H9 (cell line): ENCODE data around the gene ENO1. TPM values are rescaled to one million over a fixed set of nuclear protein-coding genes. Genes with fewer than 3 reads are reported as not detected.

ENCODE experiments used
- DNase-seq: peaks from one replicate; pipeline ENCODE4 v3.0.0-alpha.2; 2017
- H2AFZ ChIP-seq: one replicate; pipeline ENCODE4 v1.6.1; 2013; ENCODE audit warnings: mild to moderate bottlenecking, low read length, control low read depth, moderate library complexity
- H2AK5ac ChIP-seq: 2 replicates; pipeline ENCODE4 v1.6.1; 2013; ENCODE audit warnings: low read length, control low read depth, mixed read lengths; ENCODE audit not compliant: insufficient read length
- H2BK120ac ChIP-seq: one replicate; pipeline ENCODE4 v1.6.1; 2013; ENCODE audit warnings: low read depth, mild to moderate bottlenecking, low read length, control low read depth, inconsistent platforms; ENCODE audit not compliant: poor library complexity, severe bottlenecking
- H2BK12ac ChIP-seq: 2 replicates; pipeline ENCODE4 v1.6.1; 2013; ENCODE audit warnings: low read length, control low read depth, mixed read lengths, low read depth; ENCODE audit not compliant: insufficient read length
- H2BK15ac ChIP-seq: 2 replicates; pipeline ENCODE4 v1.6.1; 2013; ENCODE audit warnings: low read depth, low read length, control low read depth
- H2BK20ac ChIP-seq: one replicate; pipeline ENCODE4 v1.6.1; 2013; ENCODE audit warnings: low read depth, mild to moderate bottlenecking, low read length, control low read depth, inconsistent platforms; ENCODE audit not compliant: poor library complexity, severe bottlenecking
- H2BK5ac ChIP-seq: 2 replicates; pipeline ENCODE4 v1.6.1; 2013; ENCODE audit warnings: low read length, control low read depth, mixed read lengths; ENCODE audit not compliant: insufficient read length
- H3K14ac ChIP-seq: 2 replicates; pipeline ENCODE4 v1.6.1; 2013; ENCODE audit warnings: low read length, control low read depth; ENCODE audit not compliant: insufficient read depth
- H3K18ac ChIP-seq: 2 replicates; pipeline ENCODE4 v1.6.1; 2013; ENCODE audit warnings: low read depth, mild to moderate bottlenecking, mixed read lengths, low read length, control low read depth; ENCODE audit not compliant: insufficient read length
- H3K23ac ChIP-seq: 2 replicates; pipeline ENCODE4 v1.6.1; 2013; ENCODE audit warnings: low read length, control low read depth, mixed read lengths, low read depth; ENCODE audit not compliant: insufficient read length
- H3K23me2 ChIP-seq: 2 replicates; pipeline ENCODE4 v1.6.1; 2013; ENCODE audit warnings: low read depth, mild to moderate bottlenecking, mixed read lengths, low read length, control low read depth; ENCODE audit not compliant: insufficient read length, poor library complexity, severe bottlenecking
- H3K27ac ChIP-seq: 2 replicates; pipeline ENCODE4 v1.5.1; 2013; ENCODE audit warnings: low read length, control low read depth, mixed read lengths, low read depth; ENCODE audit not compliant: insufficient read length
- H3K27me3 ChIP-seq: 2 replicates; pipeline ENCODE4 v1.6.1; 2013; ENCODE audit warnings: low read length, control low read depth, inconsistent platforms; ENCODE audit not compliant: insufficient read depth
- H3K4ac ChIP-seq: 2 replicates; pipeline ENCODE4 v1.6.1; 2013; ENCODE audit warnings: low read depth, mild to moderate bottlenecking, control low read depth, inconsistent platforms, low read length, moderate library complexity
- H3K4me1 ChIP-seq: 2 replicates; pipeline ENCODE4 v1.6.1; 2013; ENCODE audit warnings: low read length, control low read depth, inconsistent platforms; ENCODE audit not compliant: insufficient read depth
- H3K4me2 ChIP-seq: 2 replicates; pipeline ENCODE4 v1.6.1; 2013; ENCODE audit warnings: low read length, control low read depth, mixed read lengths; ENCODE audit not compliant: insufficient read length, insufficient read depth
- H3K56ac ChIP-seq: 2 replicates; pipeline ENCODE4 v1.6.1; 2013; ENCODE audit warnings: low read depth, mild to moderate bottlenecking, mixed read lengths, low read length, control low read depth; ENCODE audit not compliant: insufficient read length
- H3K79me1 ChIP-seq: 2 replicates; pipeline ENCODE4 v1.6.1; 2013; ENCODE audit warnings: low read depth, mild to moderate bottlenecking, moderate library complexity, low read length, control low read depth, inconsistent platforms; ENCODE audit not compliant: insufficient read depth, poor library complexity, severe bottlenecking
- H3K79me2 ChIP-seq: 2 replicates; pipeline ENCODE4 v1.6.1; 2013; ENCODE audit warnings: low read length, control low read depth, inconsistent platforms; ENCODE audit not compliant: insufficient read depth
- H3K9ac ChIP-seq: 2 replicates; pipeline ENCODE4 v1.6.1; 2013; ENCODE audit warnings: low read length, control low read depth, mixed read lengths; ENCODE audit not compliant: insufficient read length; ENCODE audit errors: extremely low read depth
- H3K9me3 ChIP-seq: one replicate; pipeline ENCODE4 v1.6.1; 2013; ENCODE audit warnings: low read depth, low read length, inconsistent platforms; ENCODE audit not compliant: control insufficient read depth
- H3T11ph ChIP-seq: one replicate; pipeline ENCODE4 v1.6.1; 2013; ENCODE audit warnings: mild to moderate bottlenecking, low read length, control low read depth, inconsistent platforms
- H4K20me1 ChIP-seq: one replicate; pipeline ENCODE4 v1.6.1; 2013; ENCODE audit not compliant: control insufficient read depth, insufficient read length, insufficient read depth
- H4K5ac ChIP-seq: 2 replicates; pipeline ENCODE4 v1.6.1; 2013; ENCODE audit warnings: low read depth, mild to moderate bottlenecking, mixed read lengths, low read length, control low read depth; ENCODE audit not compliant: insufficient read length
- H4K8ac ChIP-seq: replicated peaks from 2 replicates; pipeline ENCODE4 v1.6.1; 2013; ENCODE audit warnings: low read length, control low read depth, mixed read lengths, low read depth; ENCODE audit not compliant: insufficient read length
- H4K91ac ChIP-seq: 2 replicates; pipeline ENCODE4 v1.6.1; 2013; ENCODE audit warnings: low read depth, mild to moderate bottlenecking, moderate library complexity, mixed read lengths, low read length, control low read depth; ENCODE audit not compliant: insufficient read length
- H3K27ac Mint-ChIP-seq, 3 experiments: 2 replicates in 2 of 3; 3 replicates in 1 of 3; pipeline ENCODE4 v1.8.0; 2020 to 2021; ENCODE audit warnings: mixed read lengths in 3 of 3, mild to moderate bottlenecking in 1 of 3, moderate library complexity in 1 of 3
- H3K27me3 Mint-ChIP-seq: 2 replicates; pipeline ENCODE4 v1.8.0; 2021; ENCODE audit warnings: low read depth, mild to moderate bottlenecking, moderate library complexity, mixed read lengths
- H3K36me3 Mint-ChIP-seq, 3 experiments: 2 replicates in 2 of 3; 3 replicates in 1 of 3; pipeline ENCODE4 v1.8.0; 2020 to 2021; ENCODE audit warnings: low read depth in 3 of 3, mixed read lengths in 3 of 3; ENCODE audit not compliant: insufficient read depth in 1 of 3
- H3K4me1 Mint-ChIP-seq, 2 experiments: 2 replicates each; pipeline ENCODE4 v1.8.0; 2020; ENCODE audit warnings: mixed read lengths in 2 of 2
- H3K4me3 Mint-ChIP-seq, 2 experiments: 2 replicates in 1 of 2; 3 replicates in 1 of 2; pipeline ENCODE4 v1.8.0; 2020 to 2021; ENCODE audit warnings: mild to moderate bottlenecking in 2 of 2, mixed read lengths in 2 of 2, moderate library complexity in 1 of 2
- H3K9me3 Mint-ChIP-seq, 2 experiments: 2 replicates in 1 of 2; 3 replicates in 1 of 2; pipeline ENCODE4 v1.8.0; 2020; ENCODE audit warnings: mild to moderate bottlenecking in 2 of 2, mixed read lengths in 2 of 2, moderate library complexity in 1 of 2
- CTCF ChIP-seq: fragments of 200-600 bp; sonication (generic); conservative IDR thresholded peaks from 3 replicates; pipeline ENCODE4 v1.8.0; 2021; ENCODE audit warnings: antibody characterized with exemption, mild to moderate bottlenecking
- whole genome bisulfite sequencing: extraction: QIAGEN DNeasy Blood & Tissue Kit; methylation state at CpG from one replicate; pipeline ENCODE4 v1.1.7; 2013; ENCODE audit warnings: missing lambda C conversion rate, low lambda C conversion rate, mixed read lengths; ENCODE audit not compliant: insufficient read length; ENCODE audit errors: extremely low coverage; 5-methylcytosine and 5-hydroxymethylcytosine counted together
- total RNA-seq: library from RNA; stranded (reverse); gene quantifications from 2 replicates; pipeline ENCODE4 v1.2.1, GENCODE V29; 2021

Gene ENO1
- total RNA-seq, 1 experiment from 2014 or later = 1,781 TPM

- no peak overlapping the region for H4K91ac ChIP-seq
- H2BK20ac ChIP-seq = no peak overlapping the region
- H3K27me3 Mint-ChIP-seq = peaks cover 3% of the 10 kb centered on the region; the same call in 1 of the 2 replicates
- no peaks in the 10 kb centered on the region for H3K27me3 ChIP-seq
- no peak overlapping the region for H3K27ac Mint-ChIP-seq
- peaks cover 0 to under 1% (median 0%) of the 10 kb centered on the region in 3 experiments; a peak in 2 of 7 replicates for H3K36me3 Mint-ChIP-seq
- H4K20me1 ChIP-seq = no peaks in the 10 kb centered on the region
- no peak overlapping the region for H3K56ac ChIP-seq
- H2BK12ac ChIP-seq = no peak overlapping the region
- no peak overlapping the region for H4K5ac ChIP-seq
- no peak overlapping the region for H2BK120ac ChIP-seq
- no peak overlapping the region for H3K4me2 ChIP-seq
- no peak overlapping the region for H2BK5ac ChIP-seq
- no peak overlapping the region for H3K23ac ChIP-seq
- H3K79me2 ChIP-seq = no peaks in the 10 kb centered on the region
- no peak overlapping the region for H3K9ac ChIP-seq
- TF ChIP-seq CTCF = no peak
- H3K4me1 Mint-ChIP-seq = peaks cover 16 to 18% of the 10 kb centered on the region in 2 experiments
- H3K4ac ChIP-seq = no peak overlapping the region
- H3K14ac ChIP-seq = no peak overlapping the region
- peaks cover 4% of the 10 kb centered on the region in 2 experiments; a peak in 3 of 5 replicates for H3K9me3 Mint-ChIP-seq
- no CpG with 5 or more reads among the region's 6 CpGs for WGBS
- no peak overlapping the region for H4K8ac ChIP-seq
- H3K9me3 ChIP-seq = no peaks in the 10 kb centered on the region
- no peak overlapping the region for H2BK15ac ChIP-seq
- H3K27ac ChIP-seq = no peak overlapping the region
- H2AK5ac ChIP-seq = no peak overlapping the region
- H3K23me2 ChIP-seq = no peaks in the 10 kb centered on the region
- no peak overlapping the region for H3T11ph ChIP-seq
- no peak overlapping the region for H3K4me3 Mint-ChIP-seq
- H3K4me1 ChIP-seq = no peaks in the 10 kb centered on the region; the same call in 1 of the 2 replicates
- H2AFZ ChIP-seq = no peak overlapping the region
- no peak overlapping the region for H3K18ac ChIP-seq
- no peak for DNase-seq
- H3K79me1 ChIP-seq = no peaks in the 10 kb centered on the region
These were observed 24.9 kb upstream of the ENO1 start for GRCh38 chr1:8903410-8903809.
